Measurements from ENCODE around the gene WAC. TPM values are rescaled to one million over a fixed set of nuclear protein-coding genes. Genes with fewer than 3 reads are reported as not detected.
A peak's percentile ranks its signal among the peaks of the same experiment; 100 is the strongest.

Gene WAC
- total RNA-seq, 4 donors from 2014 or later: 141 to 162 (median 155) TPM

DNA sequence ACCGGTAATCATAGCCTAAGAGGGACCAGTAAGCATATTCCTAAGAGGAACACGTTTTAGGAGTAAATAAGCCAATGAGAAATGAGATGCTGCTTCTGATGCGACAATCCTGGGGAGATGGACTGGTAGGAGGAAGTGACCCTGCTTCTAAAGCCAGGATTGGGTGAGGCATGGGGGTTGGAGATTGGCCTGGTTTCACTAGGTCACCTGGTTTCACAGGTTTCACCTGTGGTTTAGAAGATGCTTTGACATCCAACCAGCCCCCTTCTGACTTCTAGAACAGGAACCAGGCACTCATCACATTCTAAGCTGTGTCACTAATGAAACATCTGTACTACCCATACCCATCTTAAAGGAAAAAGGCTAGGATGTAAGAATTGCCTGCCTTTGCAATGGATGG lies 91.4 kb downstream of the WAC start:
- WGBS, 2 donors (ENCODE audit: low coverage in 1 of 2): 69 to 86% methylated on average over 3 of the region's 3 CpGs
- Histone ChIP-seq H3K27ac (no peak overlapping the region), H3K27me3 (no peaks in the 10 kb centered on the region), H3K9me3 (no peaks in the 10 kb centered on the region), H3K36me3 (peaks cover 0 to 26% of the 10 kb centered on the region in 2 donors), H3K4me3 (no peak overlapping the region), H3K4me1 (peaks cover 0 to 8% (median 0%) of the 10 kb centered on the region in 3 donors)
- TF ChIP-seq POLR2AphosphoS5 (IDR thresholded peaks at IDR 0.05) (no peak), POLR2A (IDR thresholded peaks at IDR 0.05) (no peak), EP300 (IDR thresholded peaks at IDR 0.05) (no peak)
- TF ChIP-seq, protein P1, sequence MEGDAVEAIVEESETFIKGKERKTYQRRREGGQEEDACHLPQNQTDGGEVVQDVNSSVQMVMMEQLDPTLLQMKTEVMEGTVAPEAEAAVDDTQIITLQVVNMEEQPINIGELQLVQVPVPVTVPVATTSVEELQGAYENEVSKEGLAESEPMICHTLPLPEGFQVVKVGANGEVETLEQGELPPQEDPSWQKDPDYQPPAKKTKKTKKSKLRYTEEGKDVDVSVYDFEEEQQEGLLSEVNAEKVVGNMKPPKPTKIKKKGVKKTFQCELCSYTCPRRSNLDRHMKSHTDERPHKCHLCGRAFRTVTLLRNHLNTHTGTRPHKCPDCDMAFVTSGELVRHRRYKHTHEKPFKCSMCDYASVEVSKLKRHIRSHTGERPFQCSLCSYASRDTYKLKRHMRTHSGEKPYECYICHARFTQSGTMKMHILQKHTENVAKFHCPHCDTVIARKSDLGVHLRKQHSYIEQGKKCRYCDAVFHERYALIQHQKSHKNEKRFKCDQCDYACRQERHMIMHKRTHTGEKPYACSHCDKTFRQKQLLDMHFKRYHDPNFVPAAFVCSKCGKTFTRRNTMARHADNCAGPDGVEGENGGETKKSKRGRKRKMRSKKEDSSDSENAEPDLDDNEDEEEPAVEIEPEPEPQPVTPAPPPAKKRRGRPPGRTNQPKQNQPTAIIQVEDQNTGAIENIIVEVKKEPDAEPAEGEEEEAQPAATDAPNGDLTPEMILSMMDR (IDR thresholded peaks at IDR 0.05): no peak
- no peak for ATAC-seq

DNA sequence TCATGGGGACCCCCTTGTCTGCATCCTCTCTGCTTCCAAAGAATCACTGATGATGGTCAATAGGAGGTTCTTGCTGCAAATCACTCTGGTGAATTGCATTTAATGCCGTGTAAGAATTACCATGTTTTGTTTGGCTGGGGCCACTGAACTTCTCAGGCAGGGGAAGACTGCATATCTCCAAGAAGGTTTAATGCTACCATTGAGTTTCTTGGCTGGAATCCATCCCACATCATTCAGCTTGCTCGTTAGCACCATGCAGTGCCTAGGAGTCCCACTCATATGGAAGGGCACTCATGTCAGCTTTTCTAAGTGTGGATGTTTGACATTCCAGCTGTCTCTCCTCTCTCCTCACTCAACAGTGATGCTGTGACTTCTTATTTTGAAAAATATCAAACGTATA lies 94.2 kb downstream of the WAC start:
- ATAC-seq: no peak
- Histone ChIP-seq H3K27me3 (peaks cover 6% of the 10 kb centered on the region), H3K27ac (no peak overlapping the region), H3K9me3 (no peaks in the 10 kb centered on the region), H3K36me3 (peaks cover 0 to 4% of the 10 kb centered on the region in 2 donors), H3K4me1 (peaks cover 0 to 8% (median 0%) of the 10 kb centered on the region in 3 donors), H3K4me3 (no peak overlapping the region)
- TF ChIP-seq EP300 (IDR thresholded peaks at IDR 0.05) (no peak), POLR2AphosphoS5 (IDR thresholded peaks at IDR 0.05) (no peak), POLR2A (IDR thresholded peaks at IDR 0.05) (no peak)
- TF ChIP-seq, protein P1 (IDR thresholded peaks at IDR 0.05): no peak
- 17 to 29% methylated on average over 1 to 3 of the region's 3 CpGs for WGBS, 2 donors (ENCODE audit: low coverage in 1 of 2)

DNA sequence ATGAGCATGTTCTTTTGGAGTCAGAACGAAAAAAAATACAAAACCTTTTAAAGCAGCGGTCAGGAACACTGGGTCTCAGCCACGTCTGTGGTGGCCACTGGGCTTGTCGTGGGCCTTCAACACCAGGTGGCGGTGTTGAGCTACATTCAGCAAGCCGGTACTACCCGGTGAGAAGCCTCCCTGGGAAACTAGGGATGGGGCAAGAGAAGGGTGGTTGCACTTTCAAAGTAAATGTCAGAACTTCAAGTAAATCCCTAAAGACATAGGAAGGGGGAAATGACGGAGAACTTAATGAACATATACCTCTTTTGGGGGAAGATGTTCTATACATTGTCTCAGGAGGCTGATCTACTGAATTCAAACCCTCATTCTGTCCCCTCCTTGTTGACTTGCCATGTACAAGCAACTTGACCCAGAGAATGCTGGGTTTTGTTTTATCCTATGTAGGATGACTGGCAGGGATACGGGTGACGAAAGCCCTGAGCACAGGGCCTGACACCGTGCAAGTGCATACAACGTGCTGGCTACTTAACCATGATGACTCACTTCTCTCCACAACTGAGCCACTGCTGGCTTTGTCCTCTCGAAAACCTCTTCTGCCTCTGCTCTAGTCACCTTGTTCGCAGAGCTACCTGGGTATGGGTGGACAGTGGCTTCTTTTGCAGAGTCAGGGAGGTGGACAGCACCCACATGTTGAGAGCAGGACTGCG lies 95.4 kb downstream of the WAC start:
- Histone ChIP-seq H3K9me3 (no peaks in the 10 kb centered on the region), H3K36me3 (peaks cover 0 to 3% of the 10 kb centered on the region in 2 donors), H3K27me3 (peaks cover 6% of the 10 kb centered on the region), H3K4me3 (no peak overlapping the region), H3K27ac (no peak overlapping the region), H3K4me1 (peaks cover 0 to 8% (median 0%) of the 10 kb centered on the region in 3 donors)
- 6 to 17% methylated on average over 6 to 9 of the region's 15 CpGs for WGBS, 2 donors (ENCODE audit: low coverage in 1 of 2)
- peak; percentile 89 for ATAC-seq
- TF ChIP-seq, protein P1 (IDR thresholded peaks at IDR 0.05): peak; percentile 69 to 87 (median 79)
- no peak for TF ChIP-seq EP300 (IDR thresholded peaks at IDR 0.05)

DNA sequence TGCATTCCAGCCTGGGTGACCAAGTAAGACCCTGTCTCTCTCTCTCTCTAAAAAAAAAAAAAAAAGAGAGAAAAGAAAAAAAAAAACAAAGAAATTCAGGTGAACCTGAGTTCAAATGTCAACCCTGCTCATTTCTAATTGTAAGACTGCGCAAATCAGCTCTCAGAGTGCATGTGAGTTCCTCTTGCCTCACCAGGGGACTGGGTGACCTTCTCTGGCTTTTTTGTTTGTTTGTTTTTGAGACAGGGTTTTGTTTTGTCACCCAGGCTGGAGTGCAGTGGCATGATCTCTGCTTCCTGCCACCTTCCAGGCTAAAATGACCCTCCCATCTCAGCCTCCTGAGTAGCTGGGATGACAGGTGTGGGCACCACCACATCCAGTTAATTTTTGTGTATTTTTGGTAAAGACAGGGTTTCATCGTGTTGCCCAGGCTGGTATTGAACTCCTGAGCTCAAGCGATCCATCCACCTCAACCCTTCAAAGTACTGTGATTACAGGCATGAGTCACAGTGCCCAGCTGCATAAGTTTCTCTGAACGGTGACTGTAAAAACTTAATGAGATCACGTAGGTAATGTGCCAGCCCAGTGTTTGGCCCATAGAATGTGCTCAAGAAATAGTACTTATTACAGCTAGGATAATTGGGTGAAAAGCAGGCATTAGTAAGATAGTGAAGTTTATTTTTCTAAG lies 99.1 kb downstream of the WAC start:
- Histone ChIP-seq H3K27me3 (peaks cover 6% of the 10 kb centered on the region), H3K4me1 (peaks cover 0 to 8% (median 0%) of the 10 kb centered on the region in 3 donors), H3K4me3 (no peak overlapping the region), H3K9me3 (no peaks in the 10 kb centered on the region), H3K27ac (no peak overlapping the region), H3K36me3 (no peaks in the 10 kb centered on the region)
- WGBS, 2 donors (ENCODE audit: low coverage in 1 of 2): 74 to 85% methylated on average over 4 to 5 of the region's 5 CpGs
- no peak for ATAC-seq
- TF ChIP-seq EP300 (IDR thresholded peaks at IDR 0.05): no peak
- no peak for TF ChIP-seq POLR2AphosphoS5 (IDR thresholded peaks at IDR 0.05)
- TF ChIP-seq, protein P1 (IDR thresholded peaks at IDR 0.05): no peak
- TF ChIP-seq POLR2A (IDR thresholded peaks at IDR 0.05): no peak

DNA sequence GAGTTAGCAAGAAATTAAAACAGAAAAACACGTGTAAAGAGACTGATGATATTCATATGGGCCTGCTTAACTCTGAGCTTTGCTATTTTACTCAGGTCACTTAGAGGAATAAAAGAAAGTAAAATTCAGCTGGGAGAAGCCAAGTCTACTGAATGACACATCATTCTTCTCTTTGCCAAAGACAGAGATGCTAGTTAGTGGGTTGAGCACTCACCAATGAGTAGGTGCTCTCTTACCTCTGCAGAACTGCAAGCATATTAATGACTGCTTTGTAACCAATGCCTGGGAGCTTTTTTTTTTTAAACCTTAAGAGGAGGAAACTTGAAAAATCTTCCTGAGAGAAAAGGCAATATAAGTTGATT lies 99.6 kb downstream of the WAC start:
- H3K27ac ChIP-seq: no peak overlapping the region
- peaks cover 6% of the 10 kb centered on the region for H3K27me3 ChIP-seq
- H3K4me3 ChIP-seq: no peak overlapping the region
- TF ChIP-seq POLR2AphosphoS5 (IDR thresholded peaks at IDR 0.05) (no peak), POLR2A (IDR thresholded peaks at IDR 0.05) (no peak), EP300 (IDR thresholded peaks at IDR 0.05) (no peak)
- TF ChIP-seq, protein P1 (IDR thresholded peaks at IDR 0.05): no peak
- H3K36me3 ChIP-seq: no peaks in the 10 kb centered on the region
- no peaks in the 10 kb centered on the region for H3K9me3 ChIP-seq
- peaks cover 0 to 8% (median 0%) of the 10 kb centered on the region in 3 donors for H3K4me1 ChIP-seq
- ATAC-seq: no peak
- 50 to 58% methylated on average over 1 of the region's 1 CpG for WGBS, 2 donors (ENCODE audit: low coverage in 1 of 2)
